ENCODE data around the gene LTC4S. TPM values are rescaled to one million over a fixed set of nuclear protein-coding genes. Genes with fewer than 3 reads are reported as not detected.

The LTC4S gene
- polyA plus RNA-seq, 1 experiment = 0.88 TPM

GRCh38 chr5:179771311-179771895, 22.4 kb upstream of the LTC4S start:
- ChIA-PET CTCF (interaction anchor here (3.2 kb wide), 1 partner anchor 8 kb away, joined by 17 read pairs; no protein-coding TSS in a partner anchor), POLR2A (no interaction called here)
- no peak for TF ChIP-seq CTCF (IDR thresholded peaks at IDR 0.05; ENCODE audit: insufficient read depth, low read depth, low read length)
- Histone ChIP-seq H3K27me3 (ENCODE audit: control insufficient read depth, insufficient read depth, low read length) (no peaks in the 10 kb centered on the region), H3K36me3 (ENCODE audit: control insufficient read depth, insufficient read depth, low read length) (peaks cover 36% of the 10 kb centered on the region), H3K4me3 (ENCODE audit: low read depth, low read length) (no peak overlapping the region)
- DNase-seq (ENCODE audit: low read depth) = no peak

- ChIA-PET CTCF (interaction anchor here (3.2 kb wide), 1 partner anchor 9 kb away, joined by 17 read pairs; no protein-coding TSS in a partner anchor), POLR2A (no interaction called here)
- Histone ChIP-seq H3K4me3 (ENCODE audit: low read depth, low read length) (no peak overlapping the region), H3K27me3 (ENCODE audit: control insufficient read depth, insufficient read depth, low read length) (no peaks in the 10 kb centered on the region), H3K36me3 (ENCODE audit: control insufficient read depth, insufficient read depth, low read length) (peaks cover 36% of the 10 kb centered on the region)
- DNase-seq (ENCODE audit: low read depth) = no peak
- no peak for TF ChIP-seq CTCF (IDR thresholded peaks at IDR 0.05; ENCODE audit: insufficient read depth, low read depth, low read length)
Measured at GRCh38 chr5:179772351-179772750, 21.4 kb upstream of the LTC4S start.

- ChIA-PET POLR2A (no interaction called here), CTCF (interaction anchor here (1.9 kb wide), 1 partner anchor 10 kb away, joined by 6 read pairs; no protein-coding TSS in a partner anchor)
- Histone ChIP-seq H3K27me3 (ENCODE audit: control insufficient read depth, insufficient read depth, low read length) (no peaks in the 10 kb centered on the region), H3K36me3 (ENCODE audit: control insufficient read depth, insufficient read depth, low read length) (peaks cover 38% of the 10 kb centered on the region), H3K4me3 (ENCODE audit: low read depth, low read length) (no peak overlapping the region)
- DNase-seq (ENCODE audit: low read depth) = no peak
- no peak for TF ChIP-seq CTCF (IDR thresholded peaks at IDR 0.05; ENCODE audit: insufficient read depth, low read depth, low read length)
Measured at GRCh38 chr5:179773686-179774040, 20.1 kb upstream of the LTC4S start.

- CTCF ChIA-PET = interaction anchor here (1.9 to 2.1 kb wide), 2 partner anchors 8 to 11 kb away, joined by 5 to 6 read pairs; no protein-coding TSS in a partner anchor
- Histone ChIP-seq H3K36me3 (ENCODE audit: control insufficient read depth, insufficient read depth, low read length) (peaks cover 33% of the 10 kb centered on the region), H3K4me3 (ENCODE audit: low read depth, low read length) (no peak overlapping the region), H3K27me3 (ENCODE audit: control insufficient read depth, insufficient read depth, low read length) (no peaks in the 10 kb centered on the region)
- no peak for DNase-seq (ENCODE audit: low read depth)
- POLR2A ChIA-PET = no interaction called here
- no peak for TF ChIP-seq CTCF (IDR thresholded peaks at IDR 0.05; ENCODE audit: insufficient read depth, low read depth, low read length)
Measured at GRCh38 chr5:179774442-179774841, 19.3 kb upstream of the LTC4S start.

GRCh38 chr5:179776411-179776938, 17.3 kb upstream of the LTC4S start:
- DNase-seq (ENCODE audit: low read depth) = no peak
- ChIA-PET CTCF (interaction anchor here (1.6 to 4.0 kb wide), 2 partner anchors 13 to 20 kb away, joined by 6 to 17 read pairs; no protein-coding TSS in a partner anchor), POLR2A (no interaction called here)
- no peaks in the 10 kb centered on the region for H3K27me3 ChIP-seq (ENCODE audit: control insufficient read depth, insufficient read depth, low read length)
- H3K36me3 ChIP-seq (ENCODE audit: control insufficient read depth, insufficient read depth, low read length) = peaks cover 30% of the 10 kb centered on the region
- TF ChIP-seq CTCF (IDR thresholded peaks at IDR 0.05; ENCODE audit: insufficient read depth, low read depth, low read length) = no peak
- H3K4me3 ChIP-seq (ENCODE audit: low read depth, low read length) = no peak overlapping the region
